ENCODE measurements around the gene TULP4. TPM values are rescaled to one million over a fixed set of nuclear protein-coding genes. Genes with fewer than 3 reads are reported as not detected.
A peak's percentile ranks its signal among the peaks of the same experiment; 100 is the strongest.
"Not testable (repeated sequence)": the region's sequence is repeated elsewhere in the genome, so short reads cannot be mapped to it uniquely, and the experiment has no call there.

TULP4 gene
- total and polyA plus RNA-seq, 2 donors, result 5.9 to 57.1 TPM

DNA sequence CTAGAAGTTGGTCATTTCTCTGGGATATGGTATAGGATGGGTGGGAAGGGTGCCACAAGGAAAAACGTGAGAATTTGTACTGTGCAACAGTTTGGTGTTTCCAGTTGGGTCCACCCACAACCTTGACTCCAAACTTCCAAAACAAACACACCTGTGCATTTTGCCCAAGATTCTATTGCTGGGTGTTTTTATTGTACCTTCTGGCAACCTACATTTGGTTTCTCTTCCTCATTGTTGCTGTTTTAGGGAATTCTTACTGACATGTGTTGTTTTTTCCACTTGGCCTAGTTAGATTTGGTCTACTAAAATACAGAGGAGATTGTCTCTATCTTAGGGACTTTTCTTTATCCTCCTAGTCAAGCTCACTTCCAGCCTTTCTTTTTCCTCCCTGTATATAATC lies 16.7 kb downstream of the TULP4 start:
- H3K27me3 ChIP-seq (ENCODE audit: control insufficient read depth in 2 of 2, insufficient read depth in 1 of 2, low read length in 1 of 2), result no peaks in the 10 kb centered on the region

DNA sequence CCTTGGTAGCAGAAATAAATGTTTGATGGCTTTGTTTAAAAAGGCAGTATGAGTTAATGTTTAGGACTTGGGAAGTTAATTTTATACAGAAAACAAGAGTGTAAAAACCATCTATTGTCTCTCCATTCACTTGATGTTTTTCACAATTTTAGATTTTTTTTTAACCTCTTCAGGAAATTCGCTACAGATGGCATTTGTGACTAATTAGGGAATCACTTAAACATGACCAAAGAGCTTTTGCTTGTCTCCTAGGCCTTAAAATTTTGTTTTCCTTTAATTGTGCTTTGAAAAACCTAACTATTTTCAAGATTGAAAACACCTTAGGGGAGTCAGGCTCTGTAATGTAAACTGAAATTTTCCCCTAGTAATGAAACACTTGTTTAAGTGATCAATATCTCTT lies 17.3 kb downstream of the TULP4 start:
- Histone ChIP-seq H3K4me1 (ENCODE audit: control insufficient read depth in 2 of 2, insufficient read depth in 2 of 2, low read length in 2 of 2) (peaks cover 10 to 17% of the 10 kb centered on the region in 2 donors), H3K27me3 (ENCODE audit: control insufficient read depth in 2 of 2, insufficient read depth in 1 of 2, low read length in 1 of 2) (no peaks in the 10 kb centered on the region)
- 99% methylated on average over 1 of the region's 1 CpG for WGBS

More for the DNA sequence above, 16.7 kb downstream of the TULP4 start:
- Histone ChIP-seq H3K9me3 (ENCODE audit: control insufficient read depth in 2 of 2, insufficient read depth in 1 of 2, low read length in 1 of 2) (peaks cover 2 to 10% of the 10 kb centered on the region in 2 donors), H3K27ac (ENCODE audit: low read depth in 1 of 2, low read length in 1 of 2) (peak overlapping the region in 1 of 2 donors; percentile 88), H3K4me3 (ENCODE audit: low read length in 2 of 2) (no peak overlapping the region), H3K36me3 (ENCODE audit: control insufficient read depth in 2 of 2, insufficient read depth in 2 of 2, low read length in 1 of 2) (no peaks in the 10 kb centered on the region), H3K4me1 (ENCODE audit: control insufficient read depth in 2 of 2, insufficient read depth in 2 of 2, low read length in 2 of 2) (peaks cover 10 to 17% of the 10 kb centered on the region in 2 donors)
- no peak for DNase-seq (ENCODE audit: low read depth in 6 of 9, low spot score in 9 of 9)
- 40% methylated on average over 1 of the region's 1 CpG for WGBS

DNA sequence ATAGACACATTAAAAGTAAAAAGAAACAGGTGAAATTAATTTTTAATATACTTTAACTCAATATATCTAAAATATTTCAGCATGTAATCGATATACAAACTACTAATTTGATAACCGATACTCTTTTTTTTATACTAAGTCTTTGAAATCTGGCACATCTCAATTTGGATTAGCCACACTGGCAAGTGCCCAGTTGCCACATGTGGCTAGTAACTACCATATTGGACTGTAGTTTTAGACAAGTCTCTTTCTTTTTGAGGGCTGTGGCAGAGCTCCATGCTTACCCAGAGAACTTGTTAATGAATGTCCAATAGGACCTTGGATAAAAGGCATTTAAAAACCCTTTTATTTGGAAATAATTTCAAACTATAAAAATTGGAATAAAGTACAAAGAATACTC lies 17.8 kb downstream of the TULP4 start:
- 76% methylated on average over 2 of the region's 2 CpGs for WGBS
- DNase-seq (ENCODE audit: low read depth in 6 of 9, low spot score in 9 of 9), result no peak
- Histone ChIP-seq H3K36me3 (ENCODE audit: control insufficient read depth in 2 of 2, insufficient read depth in 2 of 2, low read length in 1 of 2) (no peaks in the 10 kb centered on the region), H3K27me3 (ENCODE audit: control insufficient read depth in 2 of 2, insufficient read depth in 1 of 2, low read length in 1 of 2) (no peaks in the 10 kb centered on the region), H3K27ac (ENCODE audit: low read depth in 1 of 2, low read length in 1 of 2) (no peak overlapping the region), H3K4me3 (ENCODE audit: low read length in 2 of 2) (no peak overlapping the region), H3K4me1 (ENCODE audit: control insufficient read depth in 2 of 2, insufficient read depth in 2 of 2, low read length in 2 of 2) (peaks cover 10 to 17% of the 10 kb centered on the region in 2 donors), H3K9me3 (ENCODE audit: control insufficient read depth in 2 of 2, insufficient read depth in 1 of 2, low read length in 1 of 2) (peaks cover 2 to 10% of the 10 kb centered on the region in 2 donors)

More for the DNA sequence above, 17.3 kb downstream of the TULP4 start:
- Histone ChIP-seq H3K9me3 (ENCODE audit: control insufficient read depth in 2 of 2, insufficient read depth in 1 of 2, low read length in 1 of 2) (peaks cover 2 to 10% of the 10 kb centered on the region in 2 donors), H3K27ac (ENCODE audit: low read depth in 1 of 2, low read length in 1 of 2) (peak overlapping the region in 1 of 2 donors; percentile 88), H3K36me3 (ENCODE audit: control insufficient read depth in 2 of 2, insufficient read depth in 2 of 2, low read length in 1 of 2) (no peaks in the 10 kb centered on the region), H3K4me3 (ENCODE audit: low read length in 2 of 2) (no peak overlapping the region)
- no peak for DNase-seq (ENCODE audit: low read depth in 6 of 9, low spot score in 9 of 9)

DNA sequence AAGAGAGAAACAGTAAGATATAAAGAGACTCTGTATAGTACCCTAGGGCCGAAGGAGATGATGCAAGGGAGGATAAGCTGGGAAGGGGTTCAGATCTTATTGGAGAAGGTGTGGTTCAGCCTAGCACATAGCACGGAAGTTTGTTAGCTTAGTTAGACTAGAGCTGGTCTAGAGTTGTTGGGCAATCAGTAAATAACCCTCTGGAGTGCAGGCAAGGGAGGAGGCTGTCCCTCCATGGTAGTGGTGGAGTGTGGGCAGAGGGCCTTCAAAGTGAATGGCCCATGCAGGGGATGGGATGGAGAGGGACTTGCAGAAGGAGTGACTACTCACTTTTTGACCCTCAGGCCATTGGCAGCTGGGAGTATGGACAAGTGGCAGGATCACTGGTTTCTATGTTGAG lies 20.0 kb downstream of the TULP4 start:
- H3K27ac ChIP-seq (ENCODE audit: low read depth in 1 of 2, low read length in 1 of 2), result no peak overlapping the region
- H3K4me1 ChIP-seq (ENCODE audit: control insufficient read depth in 2 of 2, insufficient read depth in 2 of 2, low read length in 2 of 2), result peaks cover 10 to 17% of the 10 kb centered on the region in 2 donors
- WGBS, result over 99% methylated on average over 2 of the region's 2 CpGs
- DNase-seq (ENCODE audit: low read depth in 6 of 9, low spot score in 9 of 9), result no peak
- H3K36me3 ChIP-seq (ENCODE audit: control insufficient read depth in 2 of 2, insufficient read depth in 2 of 2, low read length in 1 of 2), result no peaks in the 10 kb centered on the region
- H3K4me3 ChIP-seq (ENCODE audit: low read length in 2 of 2), result no peak overlapping the region
- H3K27me3 ChIP-seq (ENCODE audit: control insufficient read depth in 2 of 2, insufficient read depth in 1 of 2, low read length in 1 of 2), result no peaks in the 10 kb centered on the region
- peaks cover 2 to 6% of the 10 kb centered on the region in 2 donors for H3K9me3 ChIP-seq (ENCODE audit: control insufficient read depth in 2 of 2, insufficient read depth in 1 of 2, low read length in 1 of 2)

DNA sequence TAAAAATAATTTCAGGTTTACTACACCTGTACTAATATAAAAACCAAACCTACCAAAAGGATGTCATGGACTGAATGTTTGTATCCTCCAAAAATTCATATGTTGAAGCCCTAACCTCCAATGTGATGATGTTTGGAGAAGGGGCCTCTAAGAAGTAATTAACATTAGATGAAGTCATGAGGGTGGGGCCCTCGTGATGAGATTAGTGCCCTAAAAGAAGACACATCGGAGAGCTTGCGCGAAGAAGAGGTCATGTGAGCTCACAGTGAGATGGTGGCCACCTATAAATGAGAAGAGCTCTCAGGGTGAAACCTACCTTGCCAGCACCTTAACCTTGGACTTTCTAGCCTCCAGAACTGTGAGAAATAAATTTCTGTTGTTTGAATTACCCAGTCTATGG lies 20.8 kb downstream of the TULP4 start:
- peaks cover 2 to 6% of the 10 kb centered on the region in 2 donors for H3K9me3 ChIP-seq (ENCODE audit: control insufficient read depth in 2 of 2, insufficient read depth in 1 of 2, low read length in 1 of 2)
- no peak overlapping the region for H3K27ac ChIP-seq (ENCODE audit: low read depth in 1 of 2, low read length in 1 of 2)
- no peak for DNase-seq (ENCODE audit: low read depth in 6 of 9, low spot score in 9 of 9)

DNA sequence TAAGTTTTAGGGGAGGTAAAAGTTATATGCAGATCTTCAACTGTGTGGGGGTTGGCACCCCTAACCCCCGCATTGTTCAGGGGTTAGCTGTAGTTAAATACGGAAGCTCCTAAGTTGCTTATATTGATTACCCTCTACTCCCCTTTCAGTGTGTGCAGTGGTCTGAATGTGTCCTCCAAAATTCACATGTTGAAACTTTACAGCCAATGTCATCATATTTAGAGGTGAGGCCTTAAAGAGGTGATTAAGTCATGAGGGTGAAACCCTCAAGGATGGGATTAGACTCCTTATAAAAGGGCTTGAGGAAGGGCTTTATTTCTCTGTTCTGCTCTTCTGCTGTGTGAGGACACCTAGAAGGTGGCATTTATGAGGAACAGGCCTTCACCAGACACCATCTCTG lies 22.3 kb downstream of the TULP4 start:
- H3K36me3 ChIP-seq (ENCODE audit: control insufficient read depth in 2 of 2, insufficient read depth in 2 of 2, low read length in 1 of 2), result no peaks in the 10 kb centered on the region
- H3K4me3 ChIP-seq (ENCODE audit: low read length in 2 of 2), result no peak overlapping the region
- H3K27me3 ChIP-seq (ENCODE audit: control insufficient read depth in 2 of 2, insufficient read depth in 1 of 2, low read length in 1 of 2), result no peaks in the 10 kb centered on the region
- peaks cover 2 to 6% of the 10 kb centered on the region in 2 donors for H3K9me3 ChIP-seq (ENCODE audit: control insufficient read depth in 2 of 2, insufficient read depth in 1 of 2, low read length in 1 of 2)
- DNase-seq (ENCODE audit: low read depth in 6 of 9, low spot score in 9 of 9), result no peak
- H3K4me1 ChIP-seq (ENCODE audit: control insufficient read depth in 2 of 2, insufficient read depth in 2 of 2, low read length in 2 of 2), result no peaks in the 10 kb centered on the region
- H3K27ac ChIP-seq (ENCODE audit: low read depth in 1 of 2, low read length in 1 of 2), result peak overlapping the region in 1 of 2 donors; percentile 20
- over 99% methylated on average over 2 of the region's 2 CpGs for WGBS

More for the DNA sequence above, 20.8 kb downstream of the TULP4 start:
- Histone ChIP-seq H3K4me3 (ENCODE audit: low read length in 2 of 2) (no peak overlapping the region), H3K4me1 (ENCODE audit: control insufficient read depth in 2 of 2, insufficient read depth in 2 of 2, low read length in 2 of 2) (peaks cover 5 to 10% of the 10 kb centered on the region in 2 donors), H3K36me3 (ENCODE audit: control insufficient read depth in 2 of 2, insufficient read depth in 2 of 2, low read length in 1 of 2) (no peaks in the 10 kb centered on the region), H3K27me3 (ENCODE audit: control insufficient read depth in 2 of 2, insufficient read depth in 1 of 2, low read length in 1 of 2) (no peaks in the 10 kb centered on the region)
- 99% methylated on average over 4 of the region's 4 CpGs for WGBS

DNA sequence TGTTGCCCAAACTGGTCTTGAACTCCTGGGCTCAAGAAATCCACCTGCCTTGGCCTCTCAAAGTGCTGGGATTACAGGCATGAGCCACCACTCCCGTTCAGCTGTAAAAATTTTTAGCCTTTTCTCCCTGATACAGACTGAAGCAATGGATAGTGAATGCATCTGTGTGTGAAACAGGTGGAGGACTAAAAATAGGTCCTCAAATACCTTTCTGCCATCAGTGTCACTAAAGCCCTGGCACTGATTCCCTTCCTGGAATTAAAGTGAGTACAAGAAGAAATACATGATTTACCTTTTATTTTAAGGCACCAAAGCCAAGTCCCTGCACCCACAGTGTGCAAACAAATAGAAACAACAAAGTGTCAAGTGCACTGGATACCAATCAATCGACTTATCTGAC lies 25.1 kb downstream of the TULP4 start:
- 96% methylated on average over 2 of the region's 2 CpGs for WGBS
- no peaks in the 10 kb centered on the region for H3K27me3 ChIP-seq (ENCODE audit: control insufficient read depth in 2 of 2, insufficient read depth in 1 of 2, low read length in 1 of 2)
- H3K27ac ChIP-seq (ENCODE audit: low read depth in 1 of 2, low read length in 1 of 2), result no peak overlapping the region
- no peak overlapping the region for H3K4me3 ChIP-seq (ENCODE audit: low read length in 2 of 2)
- peaks cover 2 to 4% of the 10 kb centered on the region in 2 donors for H3K9me3 ChIP-seq (ENCODE audit: control insufficient read depth in 2 of 2, insufficient read depth in 1 of 2, low read length in 1 of 2)
- no peaks in the 10 kb centered on the region for H3K4me1 ChIP-seq (ENCODE audit: control insufficient read depth in 2 of 2, insufficient read depth in 2 of 2, low read length in 2 of 2)
- no peak for DNase-seq (ENCODE audit: low read depth in 6 of 9, low spot score in 9 of 9)
- peaks cover 0 to 4% of the 10 kb centered on the region in 2 donors for H3K36me3 ChIP-seq (ENCODE audit: control insufficient read depth in 2 of 2, insufficient read depth in 2 of 2, low read length in 1 of 2)

DNA sequence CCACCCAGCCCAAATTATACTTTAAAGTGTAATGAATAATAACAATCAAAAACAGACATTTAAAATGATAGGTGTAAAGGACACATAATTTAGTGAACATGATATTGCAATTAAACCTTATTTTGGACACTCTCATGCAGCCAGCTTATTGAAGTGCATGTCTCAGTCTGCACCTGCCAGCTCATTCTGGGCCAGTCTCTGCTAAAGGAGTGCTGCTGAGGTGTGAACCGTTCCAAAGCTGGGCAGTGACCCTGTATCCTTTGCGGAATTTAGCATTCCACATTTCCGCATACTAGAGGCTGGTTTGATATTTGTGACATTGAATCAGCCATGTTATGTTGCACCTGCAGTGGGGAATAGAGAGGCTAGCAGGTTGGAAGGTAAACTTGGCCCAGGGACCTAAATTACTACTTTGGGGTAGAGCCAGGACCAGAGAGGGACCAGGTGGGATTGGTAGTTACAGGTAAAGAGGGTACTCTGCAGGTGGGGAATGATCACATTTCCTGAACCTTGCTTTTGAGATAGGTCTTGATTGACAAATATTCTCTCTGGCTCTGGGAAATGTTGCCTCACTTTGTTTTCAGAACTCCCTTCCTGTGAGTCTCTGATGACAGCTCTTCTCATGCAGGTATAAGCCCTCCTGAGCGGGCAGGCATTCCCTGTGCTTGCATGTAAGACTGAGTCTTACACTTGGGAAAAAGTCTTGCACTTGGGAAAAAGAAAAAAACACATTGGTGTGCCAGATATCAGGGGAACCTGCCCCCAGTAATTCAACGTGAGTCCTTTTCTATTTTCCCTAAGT lies 26.2 kb downstream of the TULP4 start:
- WGBS, result 96% methylated on average over 5 of the region's 5 CpGs
- Histone ChIP-seq H3K36me3 (ENCODE audit: control insufficient read depth in 2 of 2, insufficient read depth in 2 of 2, low read length in 1 of 2) (peaks cover 0 to 4% of the 10 kb centered on the region in 2 donors), H3K4me3 (ENCODE audit: low read length in 2 of 2) (no peak overlapping the region), H3K9me3 (ENCODE audit: control insufficient read depth in 2 of 2, insufficient read depth in 1 of 2, low read length in 1 of 2) (peaks cover 0 to 2% of the 10 kb centered on the region in 2 donors), H3K27ac (ENCODE audit: low read depth in 1 of 2, low read length in 1 of 2) (no peak overlapping the region), H3K4me1 (ENCODE audit: control insufficient read depth in 2 of 2, insufficient read depth in 2 of 2, low read length in 2 of 2) (no peaks in the 10 kb centered on the region), H3K27me3 (ENCODE audit: control insufficient read depth in 2 of 2, insufficient read depth in 1 of 2, low read length in 1 of 2) (no peaks in the 10 kb centered on the region)
- no peak for DNase-seq (ENCODE audit: low read depth in 6 of 9, low spot score in 9 of 9)

DNA sequence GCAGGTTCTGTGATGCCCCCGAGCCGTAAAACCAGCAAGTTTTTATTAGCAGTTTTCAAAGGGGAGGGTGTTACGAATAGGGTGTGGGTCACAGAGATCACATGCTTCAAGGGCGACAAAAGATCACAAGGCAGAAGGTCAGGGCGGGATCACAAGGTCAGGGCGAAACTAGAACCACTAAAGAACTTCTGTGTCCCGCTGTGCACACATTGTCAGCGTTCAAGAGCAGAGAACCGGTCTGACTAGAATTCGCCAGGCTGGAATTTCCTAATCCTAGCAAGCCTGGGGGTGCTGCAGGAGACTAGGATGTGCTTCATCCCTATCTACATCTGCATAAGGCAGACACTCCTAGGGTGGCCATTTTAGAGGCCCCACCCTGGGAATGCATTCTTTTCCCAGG lies 26.9 kb downstream of the TULP4 start:
- whole genome bisulfite sequencing, result 89% methylated on average over 10 of the region's 10 CpGs
- H3K4me1 ChIP-seq (ENCODE audit: control insufficient read depth in 2 of 2, insufficient read depth in 2 of 2, low read length in 2 of 2), result not testable (repeated sequence)

More for the DNA sequence above, 26.9 kb downstream of the TULP4 start:
- H3K36me3 ChIP-seq (ENCODE audit: control insufficient read depth in 2 of 2, insufficient read depth in 2 of 2, low read length in 1 of 2); H3K27ac ChIP-seq (ENCODE audit: low read depth in 1 of 2, low read length in 1 of 2); H3K9me3 ChIP-seq (ENCODE audit: control insufficient read depth in 2 of 2, insufficient read depth in 1 of 2, low read length in 1 of 2); DNase-seq (ENCODE audit: low read depth in 6 of 9, low spot score in 9 of 9); H3K4me3 ChIP-seq (ENCODE audit: low read length in 2 of 2); H3K27me3 ChIP-seq (ENCODE audit: control insufficient read depth in 2 of 2, insufficient read depth in 1 of 2, low read length in 1 of 2): not testable (repeated sequence)

Data from thymus (tissue), 11 donors.